H1 (cell line): Measurements from ENCODE around the gene AHRR. TPM values are rescaled to one million over a fixed set of nuclear protein-coding genes. Genes with fewer than 3 reads are reported as not detected.

Experiments
- CTCF ChIA-PET: fragments of 300-600 bp; sonication (Branson Sonifier 250); formaldehyde crosslinking; loops from one replicate; lab custom pipeline; 2021; ENCODE audit not compliant: partially characterized antibody; lab: Charles Lee
- POLR2A ChIA-PET: fragments of 300-600 bp; sonication (Branson Sonifier 250); formaldehyde crosslinking; loops from one replicate; lab custom pipeline; 2021; ENCODE audit warnings: inconsistent platforms; ENCODE audit not compliant: partially characterized antibody; lab: Charles Lee
- DNase-seq, 2 experiments: peaks; one replicate each; pipeline versions ENCODE4 v3.0.0 to v3.0.0-alpha.2; 2010 to 2022; ENCODE audit warnings: low spot score in 2 of 2, low read depth in 1 of 2, mixed read lengths in 1 of 2
- FAIRE-seq: peaks from 2 replicates; lab custom pipeline; 2011; peaks lifted over from hg19 to GRCh38; lab: Jason Lieb, UNC
- H2AFZ ChIP-seq: 2 replicates; pipeline ENCODE4 v1.8.1; 2012; ENCODE audit warnings: low read length, inconsistent platforms
- H2AK5ac ChIP-seq: 2 replicates; pipeline ENCODE4 v1.6.1; 2013; ENCODE audit warnings: low read depth, low read length
- H2BK120ac ChIP-seq: replicated peaks from 2 replicates; pipeline ENCODE3; 2013; ENCODE audit warnings: low read depth, low read length, inconsistent platforms
- H2BK12ac ChIP-seq: 2 replicates; pipeline ENCODE4 v1.6.1; 2013; ENCODE audit warnings: low read depth, low read length
- H2BK15ac ChIP-seq: 2 replicates; pipeline ENCODE4 v1.6.1; 2013; ENCODE audit warnings: low read length
- H2BK20ac ChIP-seq: 2 replicates; pipeline ENCODE4 v1.6.1; 2013; ENCODE audit warnings: low read length
- H2BK5ac ChIP-seq: 2 replicates; pipeline ENCODE4 v1.6.1; 2013; ENCODE audit warnings: low read depth, low read length
- H3K14ac ChIP-seq: 2 replicates; pipeline ENCODE4 v1.6.1; 2013; ENCODE audit warnings: inconsistent platforms; ENCODE audit not compliant: insufficient read length
- H3K18ac ChIP-seq: 2 replicates; pipeline ENCODE4 v1.6.1; 2013; ENCODE audit warnings: low read length; ENCODE audit errors: extremely low read depth
- H3K23ac ChIP-seq: 2 replicates; pipeline ENCODE4 v1.6.1; 2013; ENCODE audit warnings: inconsistent platforms; ENCODE audit not compliant: insufficient read length
- H3K23me2 ChIP-seq: 2 replicates; pipeline ENCODE4 v1.6.1; 2013; ENCODE audit warnings: low read depth, low read length
- H3K27ac ChIP-seq: 2 replicates; pipeline ENCODE4 v1.6.1; 2011; ENCODE audit warnings: low read depth, low read length, inconsistent platforms
- H3K27me3 ChIP-seq, 4 experiments: replicated peaks in 1 of 4; 1 replicate in 1 of 4; 2 replicates in 3 of 4; pipeline versions ENCODE4 v1.6.1 to v1.8.1; 2011 to 2013; ENCODE audit warnings: low read length in 3 of 4, mild to moderate bottlenecking in 3 of 4, inconsistent platforms in 2 of 4, mixed read lengths in 2 of 4, moderate library complexity in 1 of 4; ENCODE audit not compliant: control insufficient read depth in 3 of 4, insufficient read depth in 3 of 4; ENCODE audit errors: extremely low read depth in 1 of 4
- H3K36me3 ChIP-seq, 4 experiments: 2 replicates each; pipeline versions ENCODE4 v1.6.1 to v1.8.1; 2011 to 2013; ENCODE audit warnings: mild to moderate bottlenecking in 4 of 4, low read length in 3 of 4, moderate library complexity in 2 of 4, control low read depth in 1 of 4, inconsistent platforms in 1 of 4; ENCODE audit not compliant: insufficient read depth in 4 of 4, control insufficient read depth in 2 of 4
- H3K4ac ChIP-seq: replicated peaks from 2 replicates; pipeline ENCODE3; 2013; ENCODE audit warnings: low read length, low read depth, mixed read lengths, inconsistent platforms; ENCODE audit not compliant: insufficient read length
- H3K4me1 ChIP-seq, 4 experiments: replicated peaks in 1 of 4; 1 replicate in 1 of 4; 2 replicates in 3 of 4; pipeline versions ENCODE4 v1.6.1 to v1.8.1; 2011 to 2013; ENCODE audit warnings: low read length in 3 of 4, inconsistent platforms in 2 of 4, mixed read lengths in 1 of 4; ENCODE audit not compliant: insufficient read depth in 4 of 4, control insufficient read depth in 3 of 4
- H3K4me2 ChIP-seq, 2 experiments: 2 replicates each; pipeline versions ENCODE4 v1.6.1 to v1.8.1; 2011 to 2013; ENCODE audit warnings: low read depth in 2 of 2, low read length in 2 of 2, control low read depth in 1 of 2, inconsistent platforms in 1 of 2, mild to moderate bottlenecking in 1 of 2; ENCODE audit not compliant: insufficient read depth in 1 of 2
- H3K4me3 ChIP-seq, 4 experiments: fragments of 200-600, 300-600 bp in 1 of 4; sonication (generic), shearing (Covaris generic), sonication (Bioruptor Twin) in 1 of 4; 2 replicates each; pipeline versions ENCODE4 v1.5.1 to v1.8.1; 2011 to 2016; ENCODE audit warnings: low read length in 4 of 4, low read depth in 3 of 4, control low read depth in 2 of 4, inconsistent platforms in 2 of 4, mild to moderate bottlenecking in 2 of 4, mixed read lengths in 1 of 4, moderate library complexity in 1 of 4; ENCODE audit not compliant: insufficient read depth in 2 of 4; ENCODE audit errors: extremely low read depth in 1 of 4
- H3K56ac ChIP-seq: replicated peaks from 2 replicates; pipeline ENCODE3; 2013; ENCODE audit warnings: low read depth, mild to moderate bottlenecking, mixed read lengths, low read length, inconsistent platforms; ENCODE audit not compliant: insufficient read length
- H3K79me1 ChIP-seq: 2 replicates; pipeline ENCODE4 v1.6.1; 2013; ENCODE audit warnings: low read depth, low read length, control low read depth
- H3K79me2 ChIP-seq, 2 experiments: 2 replicates each; pipeline versions ENCODE4 v1.6.1 to v1.8.1; 2012 to 2013; ENCODE audit warnings: low read length in 2 of 2, mild to moderate bottlenecking in 2 of 2, inconsistent platforms in 1 of 2; ENCODE audit not compliant: insufficient read depth in 2 of 2, control insufficient read depth in 1 of 2
- H3K9ac ChIP-seq, 4 experiments: replicated peaks in 1 of 4; 1 replicate in 1 of 4; 2 replicates in 3 of 4; pipeline versions ENCODE4 v1.6.1 to v1.8.1; 2011 to 2013; ENCODE audit warnings: low read depth in 3 of 4, low read length in 3 of 4, control low read depth in 2 of 4, mild to moderate bottlenecking in 2 of 4, moderate library complexity in 2 of 4, inconsistent platforms in 1 of 4; ENCODE audit errors: extremely low read depth in 1 of 4
- H3K9me3 ChIP-seq, 2 experiments: 2 replicates each; pipeline versions ENCODE4 v1.6.1 to v1.8.1; 2012 to 2013; ENCODE audit warnings: mild to moderate bottlenecking in 2 of 2, moderate library complexity in 2 of 2, control low read depth in 1 of 2, inconsistent platforms in 1 of 2, low read depth in 1 of 2, low read length in 1 of 2, mixed read lengths in 1 of 2; ENCODE audit not compliant: insufficient read depth in 2 of 2
- H4K20me1 ChIP-seq, 2 experiments: replicated peaks in 1 of 2; 2 replicates each; pipeline versions ENCODE3 to v1.8.1; 2011 to 2013; ENCODE audit warnings: inconsistent platforms in 2 of 2, low read length in 2 of 2, mild to moderate bottlenecking in 1 of 2; ENCODE audit not compliant: insufficient read depth in 2 of 2, control insufficient read depth in 1 of 2
- H4K5ac ChIP-seq: 2 replicates; pipeline ENCODE4 v1.6.1; 2013; ENCODE audit warnings: low read length, low read depth, mixed read lengths, inconsistent platforms; ENCODE audit not compliant: insufficient read length
- H4K8ac ChIP-seq: 2 replicates; pipeline ENCODE4 v1.8.0; 2013; ENCODE audit warnings: mild to moderate bottlenecking, moderate library complexity, low read length, inconsistent platforms; ENCODE audit not compliant: insufficient read depth; ENCODE audit errors: extremely low read depth
- H4K91ac ChIP-seq: replicated peaks from 2 replicates; pipeline ENCODE3; 2013; ENCODE audit warnings: low read length, mixed read lengths, inconsistent platforms; ENCODE audit not compliant: insufficient read length
- CBX5 ChIP-seq: fragments of 300-800, 300-1000 bp; sonication (generic); IDR thresholded peaks from 2 replicates; pipeline ENCODE4 v1.7.1; 2016; ENCODE audit warnings: antibody characterized with exemption, low read length, low read depth
- FOSL1 ChIP-seq: IDR thresholded peaks from 2 replicates; pipeline ENCODE4 v1.6.1; 2011; ENCODE audit warnings: mild to moderate bottlenecking, low read depth, low read length, moderate library complexity; ENCODE audit not compliant: insufficient read depth
- GABPA ChIP-seq: IDR thresholded peaks from 2 replicates; pipeline ENCODE4 v1.6.1; 2011; ENCODE audit warnings: mild to moderate bottlenecking, low read length, moderate library complexity, borderline replicate concordance; ENCODE audit not compliant: insufficient read depth
- JUN ChIP-seq: IDR thresholded peaks from 2 replicates; pipeline ENCODE4 v1.6.1; 2011; ENCODE audit warnings: low read depth, mild to moderate bottlenecking, improper control_type of control experiment, low read length
- KDM4A ChIP-seq: IDR thresholded peaks from one replicate; pipeline ENCODE4 v1.7.1; 2012; ENCODE audit warnings: low read depth, mild to moderate bottlenecking, moderate library complexity, low read length, inconsistent platforms; ENCODE audit not compliant: severe bottlenecking
- MAX ChIP-seq: IDR thresholded peaks from 2 replicates; pipeline ENCODE4 v1.6.1; 2012; ENCODE audit warnings: inconsistent platforms
- NANOG ChIP-seq: IDR thresholded peaks from 2 replicates; pipeline ENCODE4 v1.6.1; 2011; ENCODE audit warnings: low read length, low read depth, mild to moderate bottlenecking, inconsistent platforms; ENCODE audit not compliant: insufficient read depth, poor library complexity, severe bottlenecking
- RXRA ChIP-seq: IDR thresholded peaks from 2 replicates; pipeline ENCODE4 v1.6.1; 2011; ENCODE audit warnings: low read depth, mild to moderate bottlenecking, low read length, moderate library complexity; ENCODE audit not compliant: insufficient read depth
- SRF ChIP-seq: IDR thresholded peaks from 2 replicates; pipeline ENCODE4 v1.6.1; 2011; ENCODE audit warnings: mild to moderate bottlenecking, low read depth, low read length, moderate library complexity
- TAF1 ChIP-seq: IDR thresholded peaks from 2 replicates; pipeline ENCODE4 v1.6.1; 2011; ENCODE audit warnings: mild to moderate bottlenecking, low read depth, low read length
- TAF7 ChIP-seq: optimal IDR thresholded peaks from 2 replicates; pipeline ENCODE3; 2011; ENCODE audit warnings: low read depth, mild to moderate bottlenecking, inconsistent platforms, low read length, moderate library complexity, borderline replicate concordance
- TCF12 ChIP-seq: IDR thresholded peaks from 2 replicates; pipeline ENCODE4 v1.6.1; 2011; ENCODE audit warnings: low read depth, mild to moderate bottlenecking, low read length
- TEAD4 ChIP-seq: IDR thresholded peaks from 2 replicates; pipeline ENCODE4 v1.6.1; 2012; ENCODE audit warnings: low read depth, low read length, inconsistent platforms, mixed read lengths
- WGBS, 2 experiments: shearing (Covaris generic) in 1 of 2; methylation state at CpG; one replicate each; pipeline versions ENCODE4 v1.1.6 to v1.1.7; 2013 to 2015; ENCODE audit warnings: low lambda C conversion rate in 2 of 2, mixed read lengths in 2 of 2, inconsistent platforms in 1 of 2, low coverage in 1 of 2, missing lambda C conversion rate in 1 of 2; ENCODE audit not compliant: insufficient replicate concordance in 2 of 2, insufficient coverage in 1 of 2, insufficient read length in 1 of 2; ENCODE audit errors: extremely low coverage in 1 of 2, missing lambda C conversion rate in 1 of 2; 5-methylcytosine and 5-hydroxymethylcytosine counted together
- polyA plus RNA-seq, 7 experiments: library from polyadenylated mRNA; depleted of rRNA in 3 of 7; stranded (reverse) in 5 of 7; unstranded in 2 of 7; fragments of >200 nt in 5 of 7; fragments of 200-250 nt in 2 of 7; gene quantifications; 1 replicate in 5 of 7; 2 replicates in 1 of 7; 4 replicates in 1 of 7; pipeline versions ENCODE4 v1.2.1 to v1.2.3, GENCODE V29; 2011 to 2013; ENCODE audit warnings: missing spikeins in 2 of 7, mixed read lengths in 2 of 7
- total RNA-seq: library from RNA; stranded (reverse); fragmentation: NEBNext Ultra II Directional; extraction: Animal tissue kit (Norgen Biotek cat#: 25700); gene quantifications from 2 replicates; pipeline ENCODE4 v1.2.1, GENCODE V29; 2021

The AHRR gene
- total and polyA plus RNA-seq, 2 of the 8 experiments (the other 6 are each of a cell fraction or from before 2014, with no cell fraction given): 0.41 to 0.80 TPM

GRCh38 chr5:483434-484140 is 162.1 kb downstream of the AHRR start:
- Histone ChIP-seq H2BK5ac (no peak overlapping the region), H3K23me2 (no peaks in the 10 kb centered on the region), H3K4ac (no peak overlapping the region), H3K27me3 (no peaks in the 10 kb centered on the region; a peak in 1 of 7 replicates), H2AK5ac (no peak overlapping the region), H4K20me1 (peaks cover 0 to 1% of the 10 kb centered on the region in 2 experiments), H4K8ac (no peak overlapping the region; the same call in 1 of the 2 replicates), H2BK120ac (no peak overlapping the region), H3K79me2 (no peaks in the 10 kb centered on the region), H4K5ac (no peak overlapping the region), H3K9me3 (no peaks in the 10 kb centered on the region), H3K27ac (no peak overlapping the region), H3K36me3 (no peaks in the 10 kb centered on the region), H3K4me2 (no peak overlapping the region), H3K9ac (no peak overlapping the region), H3K14ac (no peak overlapping the region), H3K18ac (no peak overlapping the region), H3K23ac (no peak overlapping the region), H3K4me1 (no peaks in the 10 kb centered on the region), H3K4me3 (no peak overlapping the region), H2BK15ac (no peak overlapping the region), H4K91ac (no peak overlapping the region), H2BK12ac (no peak overlapping the region), H3K56ac (no peak overlapping the region), H2BK20ac (no peak overlapping the region), H3K79me1 (no peaks in the 10 kb centered on the region), H2AFZ (no peak overlapping the region)
- DNase-seq: no peak
- 95% methylated on average over 30 of the region's 34 CpGs; no CpG with 5 or more reads in 1 of the 2 experiments for WGBS, 2 experiments
- FAIRE-seq: no peak
- ChIA-PET CTCF (no interaction called here), POLR2A (no interaction called here)
- TF ChIP-seq MAX (no peak), FOSL1 (no peak), TAF7 (no peak), RXRA (no peak), SRF (no peak), TEAD4 (no peak), KDM4A (no peak), JUN (no peak), NANOG (no peak), GABPA (no peak), TAF1 (no peak), TCF12 (no peak), CBX5 (no peak)
